DND-41 (cell line): ENCODE measurements around the gene ZNF619.

Experiments used
- ATAC-seq: fragments of 200-7000 bp; cut with Tn5 transposase; 3 replicates; pipeline ENCODE4 v1.9.1; 2021; ENCODE audit warnings: low read depth; ENCODE audit not compliant: insufficient read depth
- DNase-seq: peaks from one replicate; pipeline ENCODE4 v3.0.0-alpha.2; 2020
- H2AFZ ChIP-seq: 2 replicates; pipeline ENCODE4 v1.6.0; 2012; ENCODE audit warnings: low read depth, low read length
- H3K27ac ChIP-seq: 2 replicates; pipeline ENCODE4 v1.5.1; 2012; ENCODE audit warnings: low read length, inconsistent platforms
- H3K27me3 ChIP-seq: fragments of 200-600 bp; sonication (generic); 2 replicates; pipeline ENCODE4 v1.6.0; 2012; ENCODE audit warnings: low read length, mild to moderate bottlenecking, inconsistent platforms; ENCODE audit not compliant: insufficient read depth, poor library complexity
- H3K36me3 ChIP-seq: 2 replicates; pipeline ENCODE4 v1.5.1; 2012; ENCODE audit warnings: low read length, inconsistent platforms; ENCODE audit not compliant: insufficient read depth
- H3K4me1 ChIP-seq: 2 replicates; pipeline ENCODE4 v1.5.1; 2012; ENCODE audit warnings: mild to moderate bottlenecking, low read length; ENCODE audit not compliant: insufficient read depth
- H3K4me2 ChIP-seq: 2 replicates; pipeline ENCODE4 v1.6.0; 2012; ENCODE audit warnings: mild to moderate bottlenecking, moderate library complexity, low read length, inconsistent platforms; ENCODE audit not compliant: insufficient read depth
- H3K4me3 ChIP-seq, 2 experiments: fragments of 200-600 bp in 1 of 2; shearing (Covaris generic) in 1 of 2; 2 replicates each; pipeline ENCODE4 v1.5.1; 2012 to 2016; ENCODE audit warnings: inconsistent platforms in 2 of 2, low read length in 2 of 2, mild to moderate bottlenecking in 2 of 2, low read depth in 1 of 2, moderate library complexity in 1 of 2
- H3K79me2 ChIP-seq: 2 replicates; pipeline ENCODE4 v1.6.0; 2012; ENCODE audit warnings: low read length, inconsistent platforms; ENCODE audit not compliant: insufficient read depth
- H3K9ac ChIP-seq: 2 replicates; pipeline ENCODE4 v1.6.0; 2012; ENCODE audit warnings: low read depth, mild to moderate bottlenecking, inconsistent platforms, low read length, moderate library complexity
- H3K9me3 ChIP-seq: 2 replicates; pipeline ENCODE4 v1.5.1; 2012; ENCODE audit warnings: low read length, moderate library complexity, mild to moderate bottlenecking, inconsistent platforms; ENCODE audit not compliant: insufficient read depth, severe bottlenecking
- H4K20me1 ChIP-seq: 2 replicates; pipeline ENCODE4 v1.6.0; 2012; ENCODE audit warnings: low read length; ENCODE audit not compliant: insufficient read depth
- CTCF ChIP-seq: IDR thresholded peaks from 2 replicates; pipeline ENCODE4 v1.5.1; 2012; ENCODE audit warnings: borderline replicate concordance, low read length, moderate library complexity, mild to moderate bottlenecking; ENCODE audit not compliant: poor library complexity, severe bottlenecking; ENCODE audit errors: extremely low read depth
- EZH2 ChIP-seq: IDR thresholded peaks from 3 replicates; pipeline ENCODE4 v1.6.1; 2012; ENCODE audit warnings: borderline replicate concordance, low read depth, mild to moderate bottlenecking, moderate library complexity, low read length, inconsistent platforms; ENCODE audit not compliant: severe bottlenecking

Gene ZNF619

GRCh38 chr3:40445062-40445461, 31.9 kb upstream of the ZNF619 start:
- ATAC-seq, result no peak
- no peak overlapping the region for H3K27ac ChIP-seq
- no peak for DNase-seq
- H3K4me2 ChIP-seq, result no peak overlapping the region
- no peaks in the 10 kb centered on the region for H3K4me1 ChIP-seq
- H3K9me3 ChIP-seq, result no peaks in the 10 kb centered on the region
- no peaks in the 10 kb centered on the region for H4K20me1 ChIP-seq
- H3K79me2 ChIP-seq, result no peaks in the 10 kb centered on the region
- H2AFZ ChIP-seq, result no peak overlapping the region
- no peaks in the 10 kb centered on the region for H3K27me3 ChIP-seq
- H3K4me3 ChIP-seq, result no peak overlapping the region
- TF ChIP-seq EZH2, result no peak
- TF ChIP-seq CTCF, result no peak
- no peaks in the 10 kb centered on the region for H3K36me3 ChIP-seq
- H3K9ac ChIP-seq, result no peak overlapping the region

- no peaks in the 10 kb centered on the region for H3K27me3 ChIP-seq
- H3K4me3 ChIP-seq, result no peak overlapping the region
- H3K4me1 ChIP-seq, result no peaks in the 10 kb centered on the region
- no peak overlapping the region for H3K27ac ChIP-seq
- H3K4me2 ChIP-seq, result no peak overlapping the region
- no peak for ATAC-seq
- H3K36me3 ChIP-seq, result no peaks in the 10 kb centered on the region
- H3K9me3 ChIP-seq, result no peaks in the 10 kb centered on the region
- no peaks in the 10 kb centered on the region for H4K20me1 ChIP-seq
- DNase-seq, result no peak
- H2AFZ ChIP-seq, result no peak overlapping the region
- no peaks in the 10 kb centered on the region for H3K79me2 ChIP-seq
- TF ChIP-seq CTCF, result no peak
- no peak for TF ChIP-seq EZH2
- no peak overlapping the region for H3K9ac ChIP-seq
Observed at GRCh38 chr3:40445880-40446279, 31.0 kb upstream of the ZNF619 start.

GRCh38 chr3:40450438-40450837, 26.5 kb upstream of the ZNF619 start:
- no peaks in the 10 kb centered on the region for H3K27me3 ChIP-seq
- H3K36me3 ChIP-seq, result no peaks in the 10 kb centered on the region
- no peak overlapping the region for H3K9ac ChIP-seq
- H3K4me1 ChIP-seq, result peaks cover 29% of the 10 kb centered on the region
- no peak overlapping the region for H3K4me2 ChIP-seq
- H4K20me1 ChIP-seq, result no peaks in the 10 kb centered on the region
- ATAC-seq, result no peak
- TF ChIP-seq CTCF (no peak), EZH2 (no peak)
- peaks cover 11% of the 10 kb centered on the region; the same call in 1 of the 2 replicates for H3K79me2 ChIP-seq
- H3K9me3 ChIP-seq, result no peaks in the 10 kb centered on the region
- no peak overlapping the region for H3K27ac ChIP-seq
- no peak for DNase-seq
- no peak overlapping the region for H2AFZ ChIP-seq
- no peak overlapping the region for H3K4me3 ChIP-seq

- DNase-seq, result no peak
- Histone ChIP-seq H3K79me2 (peaks cover 11% of the 10 kb centered on the region), H3K4me2 (peak overlapping the region; percentile 96; the same call in 1 of the 2 replicates), H3K27ac (no peak overlapping the region), H3K9me3 (no peaks in the 10 kb centered on the region), H4K20me1 (no peaks in the 10 kb centered on the region), H2AFZ (no peak overlapping the region), H3K9ac (no peak overlapping the region), H3K36me3 (no peaks in the 10 kb centered on the region), H3K4me1 (peaks cover 35% of the 10 kb centered on the region), H3K4me3 (no peak overlapping the region), H3K27me3 (no peaks in the 10 kb centered on the region)
- TF ChIP-seq EZH2 (no peak), CTCF (no peak)
- ATAC-seq, result no peak
Observed at GRCh38 chr3:40451551-40451950, 25.4 kb upstream of the ZNF619 start.
